OCI-LY1 (cell line): ENCODE data around the gene BCL2A1.
"Not testable (repeated sequence)": the region's sequence is repeated elsewhere in the genome, so short reads cannot be mapped to it uniquely, and the experiment has no call there.

Source experiments
- EZH2 ChIP-seq: fragments of 200-600 bp; sonication (generic), shearing (Covaris generic); IDR thresholded peaks from 2 replicates; pipeline ENCODE4 v1.8.0; 2017; ENCODE audit warnings: borderline replicate concordance, mixed run types, mild to moderate bottlenecking, antibody characterized with exemption, low read length, moderate library complexity, mixed read lengths
- TF ChIP-seq, protein P1 (sequence below): fragments of 200-600 bp; sonication (generic), shearing (Covaris generic); IDR thresholded peaks from 2 replicates; pipeline ENCODE4 v1.5.1; 2017; ENCODE audit warnings: mild to moderate bottlenecking, antibody characterized with exemption, low read length, moderate library complexity, mixed read lengths

DNA sequence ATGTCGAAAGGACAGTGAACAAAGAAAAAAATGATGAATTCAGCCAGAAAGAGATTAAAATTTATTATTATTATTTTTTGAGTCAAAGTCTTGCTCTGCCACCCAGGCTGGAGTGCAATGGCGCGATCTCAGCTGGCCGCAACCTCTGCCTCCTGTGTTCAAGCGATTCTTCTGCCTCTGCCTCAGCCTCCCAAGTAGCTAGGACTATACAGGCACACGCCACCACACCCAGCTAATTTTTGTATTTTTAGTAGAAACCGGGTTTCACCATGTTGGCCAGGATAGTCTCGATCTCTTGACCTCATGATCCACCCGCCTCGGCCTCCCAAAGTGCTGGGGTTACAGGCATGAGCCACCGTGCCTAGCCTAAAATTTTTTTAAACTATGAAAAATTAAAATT, 8.1 kb downstream of the BCL2A1 start:
- TF ChIP-seq, protein P1, sequence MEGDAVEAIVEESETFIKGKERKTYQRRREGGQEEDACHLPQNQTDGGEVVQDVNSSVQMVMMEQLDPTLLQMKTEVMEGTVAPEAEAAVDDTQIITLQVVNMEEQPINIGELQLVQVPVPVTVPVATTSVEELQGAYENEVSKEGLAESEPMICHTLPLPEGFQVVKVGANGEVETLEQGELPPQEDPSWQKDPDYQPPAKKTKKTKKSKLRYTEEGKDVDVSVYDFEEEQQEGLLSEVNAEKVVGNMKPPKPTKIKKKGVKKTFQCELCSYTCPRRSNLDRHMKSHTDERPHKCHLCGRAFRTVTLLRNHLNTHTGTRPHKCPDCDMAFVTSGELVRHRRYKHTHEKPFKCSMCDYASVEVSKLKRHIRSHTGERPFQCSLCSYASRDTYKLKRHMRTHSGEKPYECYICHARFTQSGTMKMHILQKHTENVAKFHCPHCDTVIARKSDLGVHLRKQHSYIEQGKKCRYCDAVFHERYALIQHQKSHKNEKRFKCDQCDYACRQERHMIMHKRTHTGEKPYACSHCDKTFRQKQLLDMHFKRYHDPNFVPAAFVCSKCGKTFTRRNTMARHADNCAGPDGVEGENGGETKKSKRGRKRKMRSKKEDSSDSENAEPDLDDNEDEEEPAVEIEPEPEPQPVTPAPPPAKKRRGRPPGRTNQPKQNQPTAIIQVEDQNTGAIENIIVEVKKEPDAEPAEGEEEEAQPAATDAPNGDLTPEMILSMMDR = not testable (repeated sequence)
- TF ChIP-seq EZH2 = not testable (repeated sequence)
